GM12878 (cell line): ENCODE measurements around the gene ATXN1. TPM values are rescaled to one million over a fixed set of nuclear protein-coding genes. Genes with fewer than 3 reads are reported as not detected.

Source experiments
- ATAC-seq: fragments of 200-7000 bp; cut with Tn5 transposase; 3 replicates; pipeline ENCODE4 v1.9.1; 2020; ENCODE audit warnings: mild to moderate bottlenecking, moderate library complexity
- BruUV-seq: library from RNA; stranded (reverse); fragments of 400-500 nt; replicated peaks from 2 replicates; lab custom pipeline; 2021; lab: Mats Ljungman, UMichigan
- CTCF ChIA-PET: fragments of 300-600 bp; sonication (Branson Sonifier 250); formaldehyde crosslinking; extraction: SDS; loops from one replicate; lab custom pipeline; 2021; ENCODE audit warnings: inconsistent platforms; lab: Yijun Ruan, JAX
- POLR2A ChIA-PET: fragments of 350-600 bp; formaldehyde crosslinking; extraction: SDS; loops from one replicate; lab custom pipeline; 2021; ENCODE audit warnings: inconsistent platforms; lab: Charles Lee
- RAD21 ChIA-PET: fragments of 300-600 bp; sonication (Branson Sonifier 250); formaldehyde crosslinking; loops from one replicate; lab custom pipeline; 2023; ENCODE audit warnings: antibody characterized with exemption; ENCODE audit not compliant: unreplicated experiment; lab: Charles Lee
- SMC1A ChIA-PET: fragments of 300-600 bp; sonication (Branson Sonifier 250); formaldehyde crosslinking; loops from one replicate; lab custom pipeline; 2023; ENCODE audit not compliant: unreplicated experiment, uncharacterized antibody; lab: Charles Lee
- DNase-seq: peaks from one replicate; pipeline ENCODE4 v3.0.0-alpha.2; 2011; ENCODE audit warnings: low read depth, low spot score
- FAIRE-seq: peaks from 3 replicates; lab custom pipeline; 2011; peaks lifted over from hg19 to GRCh38; lab: Jason Lieb, UNC
- H2AFZ ChIP-seq: 2 replicates; pipeline ENCODE4 v1.6.0; 2011; ENCODE audit warnings: low read depth, low read length, control low read depth; ENCODE audit not compliant: control insufficient read depth
- H3K27ac ChIP-seq: 2 replicates; pipeline ENCODE4 v1.5.1; 2011; ENCODE audit warnings: control low read depth; ENCODE audit not compliant: control insufficient read depth, insufficient read depth
- H3K27me3 ChIP-seq, 2 experiments: replicated peaks in 1 of 2; 2 replicates each; pipeline versions ENCODE4 v1.6.0 to v1.6.1; 2011; ENCODE audit warnings: low read length in 1 of 2; ENCODE audit not compliant: control insufficient read depth in 2 of 2, insufficient read depth in 2 of 2
- H3K36me3 ChIP-seq, 2 experiments: 2 replicates each; pipeline ENCODE4 v1.5.1; 2011; ENCODE audit warnings: low read length in 1 of 2; ENCODE audit not compliant: control insufficient read depth in 2 of 2, insufficient read depth in 2 of 2
- H3K4me1 ChIP-seq: 2 replicates; pipeline ENCODE4 v1.6.1; 2011; ENCODE audit warnings: mild to moderate bottlenecking, low read length, moderate library complexity, mixed read lengths; ENCODE audit not compliant: control insufficient read depth, insufficient read depth
- H3K4me2 ChIP-seq: 2 replicates; pipeline ENCODE4 v1.6.0; 2011; ENCODE audit warnings: control low read depth; ENCODE audit not compliant: control insufficient read depth, insufficient read depth
- H3K4me3 ChIP-seq: fragments of 200-600 bp; sonication (generic); 2 replicates; pipeline ENCODE4 v1.5.1; 2016
- H3K79me2 ChIP-seq: 2 replicates; pipeline ENCODE4 v1.6.0; 2011; ENCODE audit warnings: low read length; ENCODE audit not compliant: control insufficient read depth, insufficient read depth
- H3K9ac ChIP-seq: 2 replicates; pipeline ENCODE4 v1.8.0; 2011; ENCODE audit warnings: low read length, control low read depth, mixed read lengths; ENCODE audit not compliant: control insufficient read depth, insufficient read depth
- H3K9me3 ChIP-seq: replicated peaks from 3 replicates; pipeline ENCODE4 v1.5.1; 2011; ENCODE audit warnings: mild to moderate bottlenecking, low read length; ENCODE audit not compliant: control insufficient read depth, insufficient read depth
- H4K20me1 ChIP-seq: 2 replicates; pipeline ENCODE4 v1.6.0; 2011; ENCODE audit not compliant: control insufficient read depth, insufficient read depth
- ATF7 ChIP-seq: fragments of 450-650 bp; IDR thresholded peaks from 2 replicates; pipeline ENCODE4 v1.6.1; 2016; ENCODE audit warnings: low read depth, mild to moderate bottlenecking
- IKZF2 ChIP-seq, 2 experiments: fragments of 450-650 bp; IDR thresholded peaks; 2 replicates each; pipeline ENCODE4 v1.6.1; 2017; ENCODE audit warnings: mild to moderate bottlenecking in 2 of 2, moderate library complexity in 2 of 2
- RAD51 ChIP-seq: fragments of 450-650 bp; IDR thresholded peaks from 2 replicates; pipeline ENCODE4 v1.6.1; 2016; ENCODE audit warnings: moderate library complexity, mild to moderate bottlenecking, inconsistent platforms
- RBBP5 ChIP-seq: fragments of 200-600 bp; sonication (generic); conservative IDR thresholded peaks from 2 replicates; pipeline ENCODE4 v1.6.1; 2016
- STAT3 ChIP-seq: IDR thresholded peaks from 2 replicates; pipeline ENCODE4 v1.6.1; 2011; ENCODE audit warnings: low read depth, low read length, improper control_type of control experiment
- YY1 ChIP-seq: IDR thresholded peaks from 2 replicates; pipeline ENCODE4 v1.6.1; 2011; ENCODE audit warnings: low read depth, mild to moderate bottlenecking, low read length
- ZSCAN29 ChIP-seq: fragments of 450-650 bp; IDR thresholded peaks from 2 replicates; pipeline ENCODE4 v1.6.1; 2017; ENCODE audit warnings: mild to moderate bottlenecking, moderate library complexity
- WGBS: methylation state at CpG from one replicate; pipeline ENCODE4 v1.1.6; 2016; ENCODE audit warnings: low lambda C conversion rate; ENCODE audit not compliant: insufficient replicate concordance, insufficient coverage; ENCODE audit errors: missing lambda C conversion rate; 5-methylcytosine and 5-hydroxymethylcytosine counted together
- in situ Hi-C: fragments of 300-500 bp; cut with MboI; formaldehyde crosslinking; loops from 9 replicates; pipeline ENCODE4 v1.14.3; 2018; ENCODE audit warnings: mixed read lengths
- intact Hi-C: fragments of 100-400 bp; cut with micrococcal nuclease; formaldehyde crosslinking; loops from one replicate; pipeline ENCODE4 v1.14.2; 2022; ENCODE audit not compliant: unreplicated experiment
- polyA plus RNA-seq, 11 experiments: library from polyadenylated mRNA; depleted of rRNA in 4 of 11; unstranded in 6 of 11; stranded (reverse) in 5 of 11; fragments of >200 nt; fragmentation: Nextera tagmentation in 4 of 11; fragmentation: Illumina TruSeq in 1 of 11; extraction: Ambion mirVana in 4 of 11; extraction: Trizol in 1 of 11; gene quantifications; 1 replicate in 1 of 11; 2 replicates in 10 of 11; pipeline versions ENCODE4 v1.2.1 to v1.2.3, GENCODE V29; 2011 to 2016; ENCODE audit warnings: inconsistent platforms in 2 of 11, missing spikeins in 2 of 11, low read depth in 1 of 11
- total RNA-seq, 4 experiments: library from RNA; depleted of rRNA in 3 of 4; stranded (reverse); fragments of >200 nt in 3 of 4; fragmentation: Illumina TruSeq in 1 of 4; extraction: Trizol in 1 of 4; gene quantifications; 2 replicates each; pipeline versions ENCODE4 v1.2.1 to v1.2.3, GENCODE V29; 2013 to 2021

ATXN1 gene
- total and polyA plus RNA-seq, 10 of the 15 experiments (the other 5 are each of a cell fraction or from before 2014, with no cell fraction given) = 12.2 to 51.2 (median 20.5) TPM

DNA sequence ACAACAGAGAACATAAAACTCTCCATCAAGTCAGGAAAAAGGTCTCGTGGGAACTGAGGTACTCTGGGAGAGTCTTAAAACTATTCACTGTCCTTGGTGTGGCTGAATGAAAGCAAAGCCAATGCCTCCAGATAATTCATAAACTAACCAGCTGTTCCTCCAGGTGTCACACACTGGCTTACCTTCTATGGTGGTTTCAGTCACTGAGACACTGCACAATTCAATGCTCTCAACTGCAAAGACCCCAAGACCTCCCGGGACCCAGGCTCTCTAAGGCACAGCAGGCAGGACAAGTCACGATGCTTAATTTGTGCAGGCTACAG, 422.0 kb downstream of the ATXN1 start:
- peaks cover 4 to 19% of the 10 kb centered on the region in 2 experiments; a peak in 3 of 4 replicates for H3K36me3 ChIP-seq
- H3K27ac ChIP-seq = no peak overlapping the region
- SMC1A ChIA-PET = interaction anchor here (1.3 to 2.0 kb wide), 5 partner anchors 9 to 418 kb away, joined by 3 to 6 read pairs (median 3); no protein-coding TSS in a partner anchor
- CTCF ChIA-PET = interaction anchor here (0.8 to 1.5 kb wide), 4 partner anchors 31 to 433 kb away, joined by 3 to 6 read pairs (median 4); no protein-coding TSS in a partner anchor
- BruUV-seq = no TSS peak
- RAD21 ChIA-PET = interaction anchor here (1.3 to 1.7 kb wide), 3 partner anchors 17 to 64 kb away, joined by 3 to 4 read pairs (median 3); no protein-coding TSS in a partner anchor
- no peak overlapping the region for H3K9ac ChIP-seq
- H3K4me2 ChIP-seq = no peak overlapping the region
- DNase-seq (no peak), ATAC-seq (peak; percentile 21; the same call in 2 of the 3 replicates), FAIRE-seq (no peak)
- no peaks in the 10 kb centered on the region for H4K20me1 ChIP-seq
- no peak overlapping the region for H2AFZ ChIP-seq
- no peak for TF ChIP-seq STAT3
- TF ChIP-seq ATF7 = no peak
- no peak for TF ChIP-seq RAD51
- no peak for TF ChIP-seq ZSCAN29
- TF ChIP-seq RBBP5 = no peak
- no peak for TF ChIP-seq YY1
- no peak for TF ChIP-seq IKZF2 (IDR thresholded peaks at IDR 0.05)
- H3K27me3 ChIP-seq = no peaks in the 10 kb centered on the region
- no peaks in the 10 kb centered on the region for H3K9me3 ChIP-seq
- intact Hi-C loops (no loop called here), in situ Hi-C loops (loop anchor here (5.0 to 10.0 kb wide), 2 partner anchors 176 to 428 kb away; no protein-coding TSS in a partner anchor)
- no peak overlapping the region for H3K4me3 ChIP-seq
- POLR2A ChIA-PET = no interaction called here
- 63% methylated on average over 3 of the region's 3 CpGs for WGBS
- no peaks in the 10 kb centered on the region for H3K4me1 ChIP-seq
- H3K79me2 ChIP-seq = no peaks in the 10 kb centered on the region
